GM19193 (cell line): ENCODE data around the gene HS2ST1.

ENCODE experiments used
- POLR2A ChIP-seq: IDR thresholded peaks from 4 replicates; pipeline ENCODE4 v1.6.1; 2011; ENCODE audit not compliant: insufficient read depth, insufficient read length; ENCODE audit errors: extremely low read depth

HS2ST1 gene

DNA sequence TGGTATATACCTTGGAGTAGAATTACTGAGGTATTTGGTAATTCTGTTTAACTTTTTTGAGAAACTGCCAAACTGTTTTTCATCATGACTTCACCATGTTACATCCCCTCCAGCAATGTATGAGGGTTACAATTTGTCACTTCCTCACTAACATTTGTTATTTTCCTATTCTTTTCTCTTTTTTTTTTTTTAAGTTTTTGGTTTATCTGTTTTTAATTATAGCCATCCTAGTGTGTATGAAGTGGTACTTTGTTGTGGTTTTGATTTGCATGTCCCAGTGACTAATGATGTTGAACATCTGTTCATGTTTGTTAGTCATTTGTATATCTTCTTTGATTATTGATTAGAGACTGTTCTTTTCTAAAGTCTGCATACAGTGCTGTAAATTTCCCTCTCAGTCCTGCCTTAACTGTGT is 147.3 kb downstream of the HS2ST1 start:
- TF ChIP-seq POLR2A = no peak

DNA sequence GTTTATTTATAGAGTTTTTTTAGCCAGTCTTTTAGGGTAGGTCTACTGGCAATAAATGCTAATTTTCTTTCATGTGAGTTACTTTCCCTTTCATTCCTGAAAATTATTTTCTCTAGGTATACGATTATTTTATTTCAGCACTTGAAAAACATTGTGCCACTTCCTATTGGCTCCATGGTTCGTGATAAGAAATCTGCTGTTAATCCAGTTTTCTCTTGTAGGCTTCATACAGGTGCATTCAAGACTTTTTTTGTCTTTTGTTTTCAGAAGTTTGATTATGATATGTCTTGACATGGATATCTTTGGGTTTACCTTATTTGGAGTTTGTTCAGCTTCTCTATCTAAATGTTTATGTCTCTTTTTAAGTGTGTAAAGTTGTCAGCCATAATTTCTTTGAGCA is 148.3 kb downstream of the HS2ST1 start:
- no peak for TF ChIP-seq POLR2A

DNA sequence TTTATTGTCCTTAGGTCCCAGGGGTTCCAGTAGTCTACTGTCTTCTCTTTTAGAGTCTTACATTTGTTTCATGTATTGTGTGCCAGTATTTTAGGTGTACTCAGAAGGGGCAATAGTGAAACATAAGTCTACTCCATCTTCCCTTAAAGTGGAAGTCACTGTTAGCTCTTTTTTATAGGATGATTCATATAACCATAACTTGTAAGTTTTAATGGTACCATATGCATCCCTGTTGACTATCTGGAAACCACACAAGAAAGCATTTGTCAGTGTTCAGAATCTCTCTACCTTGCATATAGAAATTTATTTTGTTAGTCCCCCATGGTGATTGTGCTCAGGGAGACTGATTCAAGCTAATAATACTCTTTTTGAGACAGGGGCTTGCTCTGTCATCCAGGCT is 149.9 kb downstream of the HS2ST1 start:
- no peak for TF ChIP-seq POLR2A

DNA sequence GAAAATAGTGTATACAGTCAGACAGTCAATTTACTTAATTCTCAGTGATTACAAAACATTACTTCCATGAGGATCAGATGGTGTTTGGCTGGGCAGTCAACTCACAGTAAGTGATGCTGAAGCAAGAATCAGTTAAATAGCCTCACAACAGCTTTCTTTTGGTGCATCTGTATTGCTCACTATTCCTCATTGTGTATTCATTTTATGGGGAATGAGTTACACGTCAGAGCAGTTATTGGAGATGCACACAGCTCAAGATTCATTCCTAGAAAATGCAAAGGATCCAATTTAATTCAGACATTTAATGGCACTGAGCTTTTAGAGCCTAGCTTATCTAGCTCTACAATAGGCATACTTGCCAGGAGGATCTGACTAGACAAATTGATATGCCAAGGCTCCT is 150.6 kb downstream of the HS2ST1 start:
- no peak for TF ChIP-seq POLR2A

DNA sequence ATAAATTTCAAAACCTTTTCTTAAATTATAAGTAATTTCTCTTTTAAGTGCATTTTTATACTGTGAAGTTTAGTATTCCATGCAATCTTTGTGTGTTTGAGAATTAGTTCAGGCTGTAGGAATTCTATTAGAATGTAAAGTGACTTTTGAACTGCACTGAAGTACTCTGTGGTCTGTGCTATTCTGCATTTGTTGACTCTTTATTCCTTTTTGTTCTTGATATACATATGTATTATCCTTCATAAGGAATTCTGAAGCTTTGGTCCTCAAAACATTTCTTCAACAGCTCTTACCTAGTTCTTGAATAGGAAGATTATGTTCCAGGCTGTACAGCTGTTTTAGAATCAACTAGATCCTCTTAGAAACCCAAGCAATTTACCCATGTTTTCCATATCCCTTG is 158.0 kb downstream of the HS2ST1 start:
- no peak for TF ChIP-seq POLR2A

DNA sequence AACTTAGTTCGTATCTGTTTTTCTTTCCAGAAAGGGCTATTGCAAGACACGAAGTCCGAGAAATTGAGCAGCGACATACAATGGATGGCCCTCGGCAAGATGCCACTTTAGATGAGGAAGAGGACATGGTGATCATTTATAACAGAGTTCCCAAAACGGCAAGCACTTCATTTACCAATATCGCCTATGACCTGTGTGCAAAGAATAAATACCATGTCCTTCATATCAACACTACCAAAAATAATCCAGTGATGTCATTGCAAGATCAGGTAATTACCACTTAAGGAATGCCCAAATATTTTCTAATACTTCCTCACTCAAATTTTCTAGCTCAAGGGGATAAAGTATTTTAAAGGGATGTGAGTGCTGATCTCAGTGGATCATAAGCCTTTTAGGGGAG is 158.5 kb downstream of the HS2ST1 start:
- no peak for TF ChIP-seq POLR2A

DNA sequence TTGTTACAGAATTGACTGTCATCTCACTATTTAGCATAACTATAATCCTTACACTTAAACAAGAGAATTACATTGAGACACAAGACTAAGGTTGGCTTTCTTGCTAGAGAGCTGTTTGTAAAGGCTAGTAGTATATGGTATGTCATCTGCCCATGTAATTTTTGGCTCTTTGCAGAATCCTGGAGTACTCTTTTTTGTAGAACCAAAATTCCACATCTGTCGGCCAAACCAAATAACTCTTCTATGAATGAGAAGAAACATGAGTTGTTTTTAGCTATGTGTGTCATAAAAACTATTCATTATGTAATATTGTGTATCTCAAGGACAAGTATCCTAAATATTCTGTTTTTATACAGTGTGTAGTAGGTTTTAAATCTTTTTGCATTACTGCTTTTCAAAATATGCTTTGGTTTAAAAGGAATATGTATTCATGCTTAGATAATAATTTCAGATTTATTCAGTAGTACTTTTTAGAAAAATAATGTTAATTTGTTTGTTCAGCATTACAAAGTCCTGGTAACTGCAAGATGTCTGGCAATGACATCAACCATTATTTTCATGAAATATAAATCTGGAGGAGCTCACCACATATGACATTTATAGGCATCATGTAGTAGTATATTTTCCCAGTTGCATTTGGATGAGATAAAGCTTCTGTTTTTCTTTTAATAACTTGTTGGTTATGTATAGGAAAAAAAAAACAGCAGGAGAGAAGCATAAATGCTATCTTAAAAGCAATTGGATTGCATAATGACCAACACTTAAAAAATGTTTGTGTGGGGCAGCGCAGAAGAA is 159.8 kb downstream of the HS2ST1 start:
- no peak for TF ChIP-seq POLR2A

DNA sequence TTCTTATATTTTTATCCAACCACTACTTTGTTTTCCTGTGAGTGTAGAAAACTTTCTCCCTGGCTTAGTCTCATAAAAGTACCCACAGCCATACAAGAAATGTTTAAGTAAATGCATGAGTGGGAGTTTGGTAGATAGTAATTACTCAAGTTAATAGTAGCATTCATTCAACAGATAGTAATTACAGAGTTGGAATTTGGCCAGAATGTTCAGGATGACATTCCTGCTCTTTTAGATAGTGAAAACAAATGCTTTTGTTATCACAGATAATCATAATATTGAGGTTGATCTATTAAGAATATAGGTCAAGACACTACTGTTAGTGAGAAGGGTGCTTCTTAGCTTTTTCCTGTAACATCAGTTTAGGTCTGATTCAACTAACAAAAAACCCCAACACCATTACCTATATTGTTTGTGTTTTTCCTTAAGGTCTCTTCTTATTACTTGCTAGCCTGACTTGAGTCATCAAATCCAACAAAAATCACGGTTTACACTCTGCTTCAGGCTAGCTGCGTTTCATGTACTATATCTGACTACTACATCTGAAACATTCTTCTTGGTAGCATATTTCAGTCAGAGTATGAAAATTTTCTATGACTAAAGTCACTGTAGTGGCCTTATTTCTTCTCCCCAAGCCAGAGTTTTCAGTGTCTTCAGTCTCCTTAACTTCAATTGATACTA is 163.7 kb downstream of the HS2ST1 start:
- no peak for TF ChIP-seq POLR2A

DNA sequence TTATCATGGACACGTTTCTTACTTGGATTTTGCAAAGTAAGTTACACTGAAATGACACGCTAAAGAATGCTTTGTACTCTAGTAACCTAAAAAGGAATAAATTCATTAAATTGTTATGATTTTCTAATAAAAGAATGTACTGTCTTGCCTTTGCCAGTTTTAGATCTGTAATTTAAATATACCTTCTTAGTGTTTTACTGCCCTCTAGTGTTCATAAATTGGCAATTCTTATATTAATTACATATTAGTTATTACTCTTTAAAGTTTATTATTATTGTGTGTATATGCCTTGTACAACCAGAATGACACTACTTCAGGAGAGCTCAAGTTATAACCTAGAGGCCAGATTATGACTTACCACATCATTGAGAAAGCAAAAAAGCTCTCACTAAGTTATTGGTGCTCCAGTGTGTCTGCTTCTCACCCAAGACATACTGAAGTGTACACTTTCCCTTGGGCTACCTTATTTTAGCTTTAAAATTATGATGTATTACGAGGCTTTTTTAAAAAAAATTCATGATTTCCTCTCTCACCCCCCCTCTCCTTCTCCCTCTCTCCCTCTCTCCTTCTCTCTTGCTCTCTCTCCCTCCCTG is 169.9 kb downstream of the HS2ST1 start:
- no peak for TF ChIP-seq POLR2A

DNA sequence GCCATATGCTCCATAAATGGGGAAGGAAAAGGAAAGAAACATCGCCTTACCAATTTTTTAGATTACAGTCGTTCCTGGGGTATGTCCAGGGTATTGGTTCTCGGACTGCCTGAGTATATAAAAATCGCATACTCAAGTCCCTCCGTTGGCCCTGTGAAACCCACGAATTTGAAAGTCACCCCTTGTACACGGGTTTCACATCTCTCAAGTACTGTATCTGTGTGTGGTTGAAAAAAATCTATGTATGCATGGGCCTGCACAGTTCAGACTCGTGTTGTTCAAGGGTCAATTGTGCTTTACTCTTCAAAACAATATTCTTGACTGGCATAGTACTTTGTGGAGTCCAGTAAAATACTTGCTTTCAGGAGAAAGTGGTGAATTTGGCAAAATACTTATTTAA is 171.7 kb downstream of the HS2ST1 start:
- no peak for TF ChIP-seq POLR2A

DNA sequence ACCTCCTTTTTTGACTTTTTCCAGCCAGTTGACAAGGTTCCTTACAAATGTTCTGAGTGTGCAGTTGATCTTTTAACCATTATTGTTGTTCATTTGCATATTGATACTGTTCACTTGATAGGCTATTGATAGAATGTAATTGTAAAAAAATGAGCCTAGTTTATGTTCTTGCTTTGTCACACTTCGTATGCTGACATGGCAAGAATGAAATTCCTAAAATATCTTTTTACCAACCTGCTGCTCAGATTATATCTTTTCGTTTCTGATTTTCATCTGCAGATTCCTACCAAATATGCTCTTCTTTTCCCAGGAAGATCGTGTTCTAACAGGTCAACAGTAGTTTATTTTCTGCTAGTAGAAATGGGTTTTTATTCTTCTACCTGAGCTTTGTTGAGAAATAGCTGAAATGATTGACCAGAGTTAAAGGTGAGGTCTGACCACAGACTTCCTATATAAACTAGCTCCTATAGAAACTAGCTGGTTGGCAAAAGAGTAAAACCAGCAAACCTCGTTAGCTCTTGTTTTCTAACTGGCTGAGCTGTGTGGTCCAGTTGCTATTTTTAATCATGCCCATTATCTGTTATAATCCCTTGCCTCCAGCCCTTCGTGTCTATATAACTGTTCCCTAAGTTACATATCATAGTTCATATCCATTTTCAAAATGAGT is 174.8 kb downstream of the HS2ST1 start:
- TF ChIP-seq POLR2A = no peak

DNA sequence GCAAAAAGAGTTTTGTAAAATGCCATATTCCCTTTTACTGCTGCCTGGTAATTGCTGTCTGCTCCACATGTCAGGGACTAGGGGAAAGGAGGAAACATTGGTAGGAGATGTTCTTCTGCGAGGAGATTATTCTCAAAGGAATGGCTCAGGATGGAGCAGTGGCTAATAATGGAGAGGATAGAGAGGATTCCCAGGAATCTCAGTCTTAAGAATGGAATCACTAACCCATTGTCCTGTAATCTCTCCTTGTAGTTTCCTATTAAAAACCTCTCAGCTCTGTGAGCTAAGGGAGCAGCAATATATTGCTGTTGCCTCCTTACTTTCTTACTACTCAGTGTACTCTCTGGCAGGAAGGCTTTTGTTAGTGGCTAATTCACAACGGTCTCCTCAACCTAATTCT is 175.4 kb downstream of the HS2ST1 start:
- TF ChIP-seq POLR2A = no peak

DNA sequence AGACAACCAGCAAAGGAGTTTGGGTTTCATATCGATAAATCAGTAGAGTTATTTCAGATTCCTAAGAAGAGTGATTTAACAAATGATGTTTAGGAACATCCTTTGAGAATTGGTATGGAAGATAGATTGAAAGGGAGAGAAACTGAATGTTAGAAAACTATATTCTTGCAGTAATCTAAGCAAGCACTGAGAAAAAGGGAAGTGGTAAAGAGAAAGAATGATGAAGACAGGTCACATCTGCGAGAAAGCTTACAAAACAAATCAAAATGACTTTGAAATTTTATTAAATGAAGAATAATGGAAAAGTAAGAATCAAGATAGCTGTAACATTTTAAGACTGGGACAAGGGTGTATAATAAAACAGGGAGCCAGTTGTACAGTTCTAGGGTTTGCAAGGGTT is 177.0 kb downstream of the HS2ST1 start:
- no peak for TF ChIP-seq POLR2A

DNA sequence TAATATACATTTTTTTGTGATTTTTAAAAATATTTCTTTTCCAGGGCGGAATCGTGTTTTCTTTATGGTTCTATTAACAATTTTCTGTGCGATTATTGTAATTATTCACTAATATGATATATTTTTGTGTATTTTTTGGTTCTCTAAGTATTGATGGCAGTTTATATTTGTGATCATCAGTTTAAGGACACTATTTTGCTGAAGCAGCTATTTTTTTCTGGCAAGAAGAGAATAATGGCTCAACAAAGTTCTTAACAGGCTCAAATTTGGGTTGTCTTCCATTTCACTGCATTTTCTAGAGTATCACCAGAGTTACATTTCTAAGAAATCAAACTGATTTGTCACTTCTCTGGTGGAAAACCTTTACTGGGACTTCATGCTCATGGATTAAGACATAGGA is 178.4 kb downstream of the HS2ST1 start:
- TF ChIP-seq POLR2A = no peak

DNA sequence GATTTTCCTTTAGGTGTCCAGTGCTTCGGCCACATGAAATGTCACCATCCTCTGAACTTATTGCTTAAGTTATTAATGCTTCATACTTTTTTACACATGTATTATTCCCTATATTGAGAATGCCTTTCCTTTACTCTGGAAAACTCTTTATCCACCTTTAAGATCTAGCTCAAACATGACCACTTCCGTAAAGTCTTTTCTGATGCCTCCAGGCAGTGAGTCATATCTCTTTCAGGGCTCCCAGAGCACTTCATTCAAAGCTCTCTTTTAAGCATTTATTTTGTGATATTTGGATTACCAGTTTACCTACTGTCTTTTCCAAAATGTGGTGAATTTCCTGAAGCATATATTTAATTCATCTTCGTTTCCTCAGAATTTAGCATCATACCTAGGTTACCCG is 178.9 kb downstream of the HS2ST1 start:
- TF ChIP-seq POLR2A = no peak
